ENCODE data around the gene SLC40A1.

Gene SLC40A1

DNA sequence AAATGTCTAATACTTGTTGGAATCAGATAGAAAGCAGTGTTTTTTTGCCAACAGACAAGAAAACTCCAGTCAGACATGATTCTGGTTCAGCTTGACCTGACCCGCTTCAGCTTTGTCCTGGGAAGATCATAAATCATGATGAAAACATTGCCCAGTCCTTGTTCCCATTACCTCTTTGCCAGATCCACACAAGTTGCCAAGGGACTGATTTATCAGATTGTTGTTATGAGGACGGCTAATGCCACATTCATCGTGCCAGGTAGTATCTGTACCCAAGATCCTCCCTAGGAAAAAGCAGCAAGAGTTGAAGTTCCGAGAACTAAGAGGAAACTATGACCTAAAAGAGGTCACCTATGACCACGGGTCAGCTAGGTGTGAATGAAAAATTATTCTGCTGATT is 39.0 kb downstream of the SLC40A1 start:
- FAIRE-seq = no peak
- no peak for DNase-seq (ENCODE audit: low spot score)

DNA sequence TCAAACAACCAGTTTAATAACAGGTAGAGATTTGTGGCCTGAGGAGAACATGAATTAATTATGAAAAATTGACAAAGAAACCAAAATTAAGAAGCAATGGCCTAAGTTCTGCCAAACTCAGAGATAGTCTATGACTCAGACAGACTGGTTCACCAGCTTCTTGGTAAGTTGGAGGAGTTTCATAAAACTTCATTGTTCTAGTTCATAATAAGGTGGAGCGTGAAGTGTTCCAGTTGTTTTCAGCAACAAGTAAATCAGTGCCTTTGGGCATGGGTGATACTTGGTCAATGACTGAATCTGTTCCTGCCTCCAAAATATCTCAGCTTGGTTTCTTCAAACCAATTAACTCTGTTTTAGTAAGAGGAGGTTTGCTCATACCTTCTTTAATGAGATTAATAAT is 40.0 kb downstream of the SLC40A1 start:
- no peak for FAIRE-seq
- no peak for DNase-seq (ENCODE audit: low spot score)

DNA sequence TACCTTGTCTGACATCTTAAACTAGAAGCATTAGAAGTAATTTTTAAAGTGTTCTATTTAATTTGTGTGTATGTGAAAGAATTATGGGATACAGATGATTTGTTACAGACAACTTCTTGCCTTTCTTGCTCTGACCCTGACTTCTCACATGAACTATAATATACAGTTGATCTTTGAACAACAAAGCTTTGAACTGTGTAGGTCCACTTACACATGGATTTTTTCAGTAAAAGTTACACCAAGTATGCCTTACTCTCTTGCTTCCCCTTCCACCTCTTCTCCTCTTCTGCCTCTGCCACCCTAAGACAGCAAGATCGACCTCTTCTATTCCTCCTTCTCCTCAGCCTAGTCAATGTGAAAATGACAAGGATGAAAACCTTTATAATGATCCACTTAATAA is 42.2 kb downstream of the SLC40A1 start:
- FAIRE-seq (no peak), DNase-seq (ENCODE audit: low spot score) (no peak)

- DNase-seq (ENCODE audit: low spot score) = no peak
- FAIRE-seq = no peak
These were observed 43.8 kb downstream of the SLC40A1 start for GRCh38 chr2:189536830-189537229.

GRCh38 chr2:189534854-189535832 is 45.4 kb downstream of the SLC40A1 start:
- no peak for FAIRE-seq
- peak; percentile 22 for DNase-seq (ENCODE audit: low spot score)

GRCh38 chr2:189533288-189534035 is 47.1 kb downstream of the SLC40A1 start:
- DNase-seq (ENCODE audit: low spot score) = no peak
- FAIRE-seq = no peak

- FAIRE-seq (no peak), DNase-seq (ENCODE audit: low spot score) (no peak)
These were observed 49.5 kb downstream of the SLC40A1 start for GRCh38 chr2:189530965-189531637.

DNA sequence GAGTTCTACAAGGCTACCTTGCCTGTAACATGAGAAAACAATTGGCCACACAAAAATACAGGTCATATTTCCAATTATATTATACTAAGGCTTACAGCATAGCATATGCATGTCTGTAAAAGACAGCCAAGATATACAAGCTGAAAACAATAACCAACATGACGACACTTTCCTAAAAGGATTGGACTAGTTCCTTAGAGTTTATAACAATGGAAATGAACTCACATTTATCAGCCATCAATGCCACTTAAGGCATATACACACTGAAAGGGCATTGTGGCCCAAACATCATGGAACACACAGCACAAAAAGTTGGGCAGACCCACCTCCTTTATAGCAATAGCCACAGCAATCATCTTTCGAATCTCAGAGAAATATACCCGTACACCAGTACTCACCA is 52.0 kb downstream of the SLC40A1 start:
- DNase-seq (ENCODE audit: low spot score) = no peak
- FAIRE-seq = no peak

- FAIRE-seq (no peak), DNase-seq (ENCODE audit: low spot score) (no peak)
These were observed 52.6 kb downstream of the SLC40A1 start for GRCh38 chr2:189527812-189528592.

DNA sequence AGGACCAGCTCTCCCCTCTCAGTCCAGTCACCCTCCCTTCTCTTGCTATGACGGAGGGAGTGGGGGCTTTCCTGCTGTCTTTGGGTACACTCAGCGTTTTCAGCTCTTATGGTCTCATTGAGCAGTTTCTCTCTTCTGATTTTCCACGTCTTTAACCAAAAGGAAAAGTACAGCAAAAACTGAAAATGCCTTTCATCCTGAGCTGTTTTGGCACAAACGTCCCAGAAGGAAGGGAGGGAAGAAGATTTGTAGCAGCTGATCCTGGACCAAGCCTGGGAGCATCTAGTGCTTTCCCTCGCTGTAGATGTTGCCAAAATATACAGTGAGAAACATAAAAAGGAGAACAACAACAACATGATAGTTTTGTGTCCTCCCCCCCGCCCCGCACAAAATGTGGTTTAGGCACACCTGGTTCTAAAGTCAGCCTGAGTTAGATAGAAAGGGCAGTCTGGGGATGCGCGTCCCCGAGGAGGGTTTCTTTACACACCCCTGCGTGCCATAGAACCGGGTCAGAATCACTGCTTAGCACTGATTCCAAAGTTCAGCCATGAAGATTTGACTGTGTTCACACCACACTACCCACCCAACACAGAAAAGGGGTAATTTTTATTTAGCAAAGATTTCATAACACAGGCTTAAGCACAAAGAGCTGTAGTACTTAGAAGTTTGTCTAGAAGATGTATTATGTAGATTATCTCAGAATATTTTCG is 53.4 kb downstream of the SLC40A1 start:
- DNase-seq (ENCODE audit: low spot score) (no peak), FAIRE-seq (no peak)

DNA sequence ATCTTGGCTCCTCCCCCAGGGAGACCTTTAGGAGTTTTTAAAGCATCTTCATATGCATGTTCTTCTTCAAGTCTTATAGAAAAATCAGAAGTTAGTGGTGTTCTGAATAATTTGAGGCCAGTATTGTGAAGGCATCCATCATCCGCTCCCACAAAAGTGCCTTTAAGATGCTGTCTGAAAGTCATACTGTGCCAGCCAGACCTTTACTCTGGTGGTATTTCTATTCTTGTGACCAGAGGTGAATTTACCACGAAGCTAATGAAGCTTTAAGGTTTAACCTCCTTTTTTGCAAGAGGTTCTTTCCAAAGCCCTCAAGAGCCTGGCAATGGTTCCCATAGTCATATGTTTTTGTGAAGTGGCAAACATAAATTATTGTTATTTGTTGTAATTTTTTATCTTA is 54.3 kb downstream of the SLC40A1 start:
- DNase-seq (ENCODE audit: low spot score) = no peak
- no peak for FAIRE-seq

DNA sequence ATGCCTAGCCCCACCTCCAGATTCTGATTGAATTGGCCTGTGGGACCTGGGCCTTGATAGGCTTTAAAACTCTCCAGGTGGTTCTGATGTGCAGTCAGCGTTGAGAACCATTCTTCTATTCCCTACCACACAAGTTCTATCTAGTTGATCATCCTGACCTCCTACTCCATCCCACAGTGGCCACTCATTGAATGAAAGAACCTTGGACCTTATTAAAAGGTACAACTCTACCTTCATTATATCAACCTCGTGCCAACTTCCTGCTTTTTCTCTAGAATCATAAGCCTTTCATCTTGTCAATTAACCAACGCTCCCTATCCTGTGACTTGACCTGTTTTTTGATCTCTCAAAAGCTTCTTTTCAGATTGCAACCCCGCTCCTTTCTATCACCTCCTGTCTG is 55.8 kb downstream of the SLC40A1 start:
- FAIRE-seq (no peak), DNase-seq (ENCODE audit: low spot score) (no peak)

GRCh38 chr2:189522435-189523151 is 58.0 kb downstream of the SLC40A1 start:
- DNase-seq (ENCODE audit: low spot score) (no peak), FAIRE-seq (no peak)

- DNase-seq (ENCODE audit: low spot score) (no peak), FAIRE-seq (no peak)
These were observed 58.7 kb downstream of the SLC40A1 start for GRCh38 chr2:189521699-189522434.

DNA sequence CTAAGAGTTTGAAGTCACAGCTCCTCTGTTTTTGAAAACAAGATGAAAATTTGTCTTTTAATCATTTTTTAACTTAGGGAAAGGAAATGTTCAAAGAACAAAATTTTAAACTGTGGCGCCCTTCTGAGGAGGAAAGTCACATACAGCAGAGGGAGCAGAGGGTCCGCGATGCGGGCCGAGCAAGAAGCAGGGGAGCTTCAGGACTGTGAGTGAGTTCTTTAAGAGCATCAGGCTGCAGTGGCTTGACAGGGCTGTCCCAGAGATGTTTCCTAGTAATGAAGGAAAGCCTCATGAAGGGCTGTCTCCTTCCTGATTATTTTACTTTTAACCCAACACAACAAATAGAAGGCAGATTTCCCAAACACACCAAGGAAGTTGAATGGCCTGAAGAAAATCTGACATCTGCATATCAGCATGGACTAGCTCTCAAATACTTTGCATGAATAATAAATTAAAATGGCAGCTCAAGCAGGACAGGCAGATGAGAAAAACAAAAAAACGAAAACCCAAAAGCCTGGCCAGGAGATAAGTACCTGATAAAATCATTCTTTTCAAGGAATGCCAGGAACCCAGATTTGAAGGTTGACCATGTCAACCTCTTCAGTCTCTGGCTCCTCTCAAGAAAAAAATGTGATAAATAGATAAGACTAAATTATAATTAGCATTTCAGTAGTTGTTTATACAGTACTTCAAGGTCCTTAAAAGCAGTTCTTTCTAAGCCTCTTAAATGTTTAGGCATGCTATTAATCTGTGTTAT is 60.8 kb downstream of the SLC40A1 start:
- no peak for FAIRE-seq
- no peak for DNase-seq (ENCODE audit: low spot score)

DNA sequence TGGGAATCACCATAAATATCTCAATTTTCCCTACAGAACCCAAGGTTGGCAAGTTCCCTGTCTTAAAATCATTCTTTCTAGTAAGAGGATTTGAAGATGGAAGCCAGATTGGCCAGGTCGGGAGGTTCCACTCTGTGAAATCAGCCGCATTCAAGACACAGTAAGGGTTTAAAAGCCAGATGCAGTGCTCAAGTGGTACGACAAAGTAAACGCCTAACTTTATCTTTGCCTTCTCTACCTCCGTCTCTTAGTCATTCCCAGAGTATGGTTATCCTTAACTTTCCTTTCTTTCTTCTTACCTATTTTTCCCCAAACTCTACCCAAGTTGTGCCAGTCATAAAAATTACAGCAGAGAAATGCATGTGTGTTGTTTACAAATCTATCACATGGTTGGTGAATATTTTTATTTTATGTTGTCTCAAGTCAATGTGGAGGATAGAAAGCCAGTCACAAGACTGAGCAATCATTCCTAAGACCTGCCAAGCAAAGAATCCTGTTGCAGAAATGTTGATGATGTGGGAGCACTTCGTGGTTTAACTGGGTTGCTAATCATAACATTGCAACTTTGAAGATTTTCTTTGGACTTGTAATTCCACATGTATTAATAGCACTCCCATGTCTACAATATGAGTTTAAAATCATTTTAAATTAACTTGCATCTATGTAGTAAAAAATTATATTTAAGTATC is 62.6 kb downstream of the SLC40A1 start:
- FAIRE-seq (no peak), DNase-seq (ENCODE audit: low spot score) (no peak)

GRCh38 chr2:189516546-189516945 is 64.0 kb downstream of the SLC40A1 start:
- no peak for DNase-seq (ENCODE audit: low spot score)
- FAIRE-seq = no peak

DNA sequence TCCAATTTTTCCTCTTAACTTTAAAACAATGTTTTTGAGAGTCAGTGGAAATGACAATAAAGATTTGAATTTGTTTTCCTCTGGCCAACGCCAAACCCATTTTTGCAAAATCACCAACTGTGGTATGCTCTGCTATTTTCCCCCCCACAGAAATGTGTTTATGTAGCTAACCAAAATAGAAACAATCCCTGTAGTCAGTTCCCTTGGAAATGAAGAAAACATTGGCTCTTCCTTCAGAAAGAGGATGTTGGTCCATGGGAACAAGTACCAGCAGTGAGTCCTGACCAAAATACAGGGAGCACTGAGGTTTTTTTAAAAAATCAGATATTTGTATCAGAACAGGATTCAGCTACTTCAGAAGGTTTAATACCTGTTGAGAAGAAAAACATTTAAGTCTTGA is 65.3 kb downstream of the SLC40A1 start:
- FAIRE-seq = no peak
- DNase-seq (ENCODE audit: low spot score) = no peak

Measured in RCC 7860 (cell line).